ENCODE results near the gene EPHA10.

DNA sequence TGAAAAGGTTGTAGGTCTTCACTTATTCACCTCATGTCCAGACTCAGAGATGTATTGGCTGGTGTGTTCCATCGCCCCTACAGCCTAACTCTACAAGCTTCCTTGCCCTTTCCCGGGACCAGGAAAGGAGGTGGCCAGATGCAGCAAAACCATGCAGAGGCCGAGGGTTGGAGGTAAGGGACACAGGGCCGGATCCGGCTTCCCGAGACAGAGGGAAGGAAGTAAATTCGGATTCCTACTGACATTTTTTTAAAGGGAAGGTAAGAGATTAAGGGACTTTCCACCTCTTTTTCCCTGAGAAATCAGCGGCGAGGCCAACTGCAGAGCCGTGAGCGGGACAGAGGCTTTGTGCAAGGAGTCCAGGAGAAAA, 12.7 kb downstream of the EPHA10 start:
- TF ChIP-seq, protein P1, sequence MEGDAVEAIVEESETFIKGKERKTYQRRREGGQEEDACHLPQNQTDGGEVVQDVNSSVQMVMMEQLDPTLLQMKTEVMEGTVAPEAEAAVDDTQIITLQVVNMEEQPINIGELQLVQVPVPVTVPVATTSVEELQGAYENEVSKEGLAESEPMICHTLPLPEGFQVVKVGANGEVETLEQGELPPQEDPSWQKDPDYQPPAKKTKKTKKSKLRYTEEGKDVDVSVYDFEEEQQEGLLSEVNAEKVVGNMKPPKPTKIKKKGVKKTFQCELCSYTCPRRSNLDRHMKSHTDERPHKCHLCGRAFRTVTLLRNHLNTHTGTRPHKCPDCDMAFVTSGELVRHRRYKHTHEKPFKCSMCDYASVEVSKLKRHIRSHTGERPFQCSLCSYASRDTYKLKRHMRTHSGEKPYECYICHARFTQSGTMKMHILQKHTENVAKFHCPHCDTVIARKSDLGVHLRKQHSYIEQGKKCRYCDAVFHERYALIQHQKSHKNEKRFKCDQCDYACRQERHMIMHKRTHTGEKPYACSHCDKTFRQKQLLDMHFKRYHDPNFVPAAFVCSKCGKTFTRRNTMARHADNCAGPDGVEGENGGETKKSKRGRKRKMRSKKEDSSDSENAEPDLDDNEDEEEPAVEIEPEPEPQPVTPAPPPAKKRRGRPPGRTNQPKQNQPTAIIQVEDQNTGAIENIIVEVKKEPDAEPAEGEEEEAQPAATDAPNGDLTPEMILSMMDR (IDR thresholded peaks at IDR 0.05) = no peak
- no peak for TF ChIP-seq EP300 (IDR thresholded peaks at IDR 0.05)
- no peak for TF ChIP-seq POLR2A (IDR thresholded peaks at IDR 0.05)
